WERI-Rb-1 (cell line): ENCODE data around the gene CLNK.

Source experiments
- DNase-seq: peaks from one replicate; pipeline ENCODE4 v3.0.0-alpha.2; 2020
- H3K27ac ChIP-seq: fragments of 250-450 bp; sonication (Bioruptor Pico); 2 replicates; pipeline ENCODE4 v1.5.1; 2020; ENCODE audit warnings: mild to moderate bottlenecking, moderate library complexity
- H3K27me3 ChIP-seq: fragments of 250-450 bp; sonication (Bioruptor Pico); 2 replicates; pipeline ENCODE4 v1.5.1; 2021; ENCODE audit warnings: mild to moderate bottlenecking, low read depth, moderate library complexity; ENCODE audit not compliant: insufficient read depth, severe bottlenecking
- H3K36me3 ChIP-seq: fragments of 250-450 bp; sonication (Bioruptor Pico); 2 replicates; pipeline ENCODE4 v1.5.1; 2020; ENCODE audit warnings: mild to moderate bottlenecking, moderate library complexity
- H3K4me3 ChIP-seq: 2 replicates; pipeline ENCODE4 v1.5.1; 2011; ENCODE audit warnings: low read depth, mild to moderate bottlenecking, control low read depth, low read length
- H3K9me3 ChIP-seq: fragments of 250-450 bp; sonication (Bioruptor Pico); 2 replicates; pipeline ENCODE4 v1.5.1; 2021; ENCODE audit warnings: mild to moderate bottlenecking, moderate library complexity; ENCODE audit not compliant: severe bottlenecking
- TF ChIP-seq, protein P1 (sequence below): IDR thresholded peaks from 2 replicates; pipeline ENCODE4 v1.5.1; 2011; ENCODE audit warnings: low read depth, mild to moderate bottlenecking, control low read depth, inconsistent platforms, low read length

Gene CLNK

DNA sequence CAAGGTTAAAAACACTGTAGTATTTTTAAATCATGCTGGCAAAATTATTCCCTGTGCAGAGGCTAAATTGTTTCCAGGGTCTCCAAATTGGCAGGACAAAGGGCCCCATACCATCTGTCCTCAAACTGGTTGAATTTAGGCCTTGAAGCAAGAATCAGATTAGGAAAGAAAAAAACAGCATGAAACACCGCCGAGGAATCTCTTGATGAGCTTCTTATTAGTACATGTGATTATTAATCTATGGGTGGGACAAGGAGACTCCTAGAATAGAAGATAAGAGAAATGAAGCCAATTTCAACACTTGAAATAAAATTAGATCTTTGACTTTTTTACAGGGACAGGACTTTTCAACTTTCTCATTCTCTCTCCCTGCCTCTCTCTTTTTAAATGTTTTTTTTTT lies 7.1 kb upstream of the CLNK start:
- Histone ChIP-seq H3K9me3 (no peaks in the 10 kb centered on the region), H3K27me3 (no peaks in the 10 kb centered on the region), H3K36me3 (no peaks in the 10 kb centered on the region), H3K4me3 (no peak overlapping the region), H3K27ac (no peak overlapping the region)
- TF ChIP-seq, protein P1, sequence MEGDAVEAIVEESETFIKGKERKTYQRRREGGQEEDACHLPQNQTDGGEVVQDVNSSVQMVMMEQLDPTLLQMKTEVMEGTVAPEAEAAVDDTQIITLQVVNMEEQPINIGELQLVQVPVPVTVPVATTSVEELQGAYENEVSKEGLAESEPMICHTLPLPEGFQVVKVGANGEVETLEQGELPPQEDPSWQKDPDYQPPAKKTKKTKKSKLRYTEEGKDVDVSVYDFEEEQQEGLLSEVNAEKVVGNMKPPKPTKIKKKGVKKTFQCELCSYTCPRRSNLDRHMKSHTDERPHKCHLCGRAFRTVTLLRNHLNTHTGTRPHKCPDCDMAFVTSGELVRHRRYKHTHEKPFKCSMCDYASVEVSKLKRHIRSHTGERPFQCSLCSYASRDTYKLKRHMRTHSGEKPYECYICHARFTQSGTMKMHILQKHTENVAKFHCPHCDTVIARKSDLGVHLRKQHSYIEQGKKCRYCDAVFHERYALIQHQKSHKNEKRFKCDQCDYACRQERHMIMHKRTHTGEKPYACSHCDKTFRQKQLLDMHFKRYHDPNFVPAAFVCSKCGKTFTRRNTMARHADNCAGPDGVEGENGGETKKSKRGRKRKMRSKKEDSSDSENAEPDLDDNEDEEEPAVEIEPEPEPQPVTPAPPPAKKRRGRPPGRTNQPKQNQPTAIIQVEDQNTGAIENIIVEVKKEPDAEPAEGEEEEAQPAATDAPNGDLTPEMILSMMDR = no peak
- no peak for DNase-seq

DNA sequence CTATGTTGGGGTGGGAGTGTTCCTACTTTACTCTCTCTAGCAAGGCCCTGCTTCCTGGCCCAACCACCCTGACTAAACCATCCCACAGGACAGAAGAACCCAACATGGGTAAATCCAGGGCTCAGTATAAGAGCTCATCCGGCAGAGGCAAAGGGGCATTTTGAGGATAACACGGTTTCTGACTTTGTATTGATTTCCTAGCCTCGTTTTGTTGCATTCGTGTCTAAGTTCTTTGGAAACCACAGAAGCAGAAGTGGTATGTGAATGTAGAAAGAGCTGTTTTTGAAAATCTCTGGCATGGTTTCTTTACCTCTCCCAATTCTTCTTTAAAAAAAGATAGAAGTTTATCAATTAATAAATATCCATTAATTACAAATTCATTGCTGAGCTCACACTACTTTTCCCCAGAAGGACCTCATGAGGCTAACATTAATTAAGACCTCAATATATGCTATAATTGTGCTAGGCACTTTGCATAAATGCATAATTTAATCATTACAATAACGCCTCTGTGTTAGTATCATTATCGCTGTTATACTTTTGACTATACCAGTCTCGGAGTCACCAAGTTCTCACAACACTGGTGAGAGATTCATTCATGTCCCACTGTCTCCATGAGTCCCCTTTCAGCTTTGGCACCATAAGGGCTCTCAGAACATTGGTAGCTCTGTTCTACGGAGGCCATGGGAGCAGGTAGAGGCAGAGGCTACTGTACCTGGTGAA lies 5.8 kb upstream of the CLNK start:
- Histone ChIP-seq H3K9me3 (no peaks in the 10 kb centered on the region), H3K27ac (no peak overlapping the region), H3K27me3 (no peaks in the 10 kb centered on the region), H3K4me3 (no peak overlapping the region), H3K36me3 (no peaks in the 10 kb centered on the region)
- TF ChIP-seq, protein P1 = no peak
- no peak for DNase-seq

DNA sequence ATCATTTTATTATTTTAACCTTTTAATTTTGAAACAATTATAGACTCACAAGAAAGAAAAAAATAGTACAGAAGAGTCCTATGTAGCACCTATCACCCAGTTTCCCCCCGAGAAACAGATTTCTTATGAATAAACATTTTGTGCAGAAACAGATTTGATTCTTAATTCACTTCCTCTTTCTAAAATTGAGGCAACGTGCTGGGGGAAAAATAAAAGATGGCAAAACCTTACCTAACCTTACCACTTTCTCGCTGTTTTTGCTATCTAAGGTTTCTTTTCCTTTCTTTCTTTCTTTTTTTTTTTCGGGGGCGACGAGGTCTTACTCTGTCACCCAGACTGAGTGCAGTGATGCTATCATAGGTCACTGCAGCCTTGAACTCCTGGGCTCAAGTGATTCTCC lies 4.3 kb upstream of the CLNK start:
- no peaks in the 10 kb centered on the region for H3K9me3 ChIP-seq
- no peak for DNase-seq

DNA sequence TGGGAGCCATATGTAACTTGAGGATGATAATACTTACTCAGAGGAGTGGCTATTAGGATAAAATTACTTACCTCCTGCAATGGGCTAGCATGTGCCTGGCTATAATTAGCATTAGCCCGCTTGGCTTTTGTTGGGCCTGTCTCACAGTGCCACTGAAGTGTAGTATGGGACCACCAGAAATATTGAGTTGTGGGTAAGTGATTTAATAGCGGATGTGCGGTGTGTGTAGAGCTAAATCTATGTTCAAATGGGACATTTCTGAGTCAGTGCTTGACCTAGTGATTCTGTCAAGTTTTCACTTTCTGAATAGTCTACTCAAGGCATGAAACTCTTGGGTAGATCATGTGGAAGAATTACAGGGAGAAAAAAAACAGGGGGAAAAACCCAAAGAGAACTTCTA lies 3.5 kb upstream of the CLNK start:
- TF ChIP-seq, protein P1 = no peak
- H3K27ac ChIP-seq = no peak overlapping the region
- DNase-seq = no peak
- H3K9me3 ChIP-seq = no peaks in the 10 kb centered on the region
- H3K36me3 ChIP-seq = no peaks in the 10 kb centered on the region
- no peak overlapping the region for H3K4me3 ChIP-seq
- H3K27me3 ChIP-seq = no peaks in the 10 kb centered on the region

More for the DNA sequence above, 4.3 kb upstream of the CLNK start:
- H3K4me3 ChIP-seq = no peak overlapping the region
- no peak overlapping the region for H3K27ac ChIP-seq
- TF ChIP-seq, protein P1 = no peak
- no peaks in the 10 kb centered on the region for H3K36me3 ChIP-seq
- H3K27me3 ChIP-seq = no peaks in the 10 kb centered on the region

DNA sequence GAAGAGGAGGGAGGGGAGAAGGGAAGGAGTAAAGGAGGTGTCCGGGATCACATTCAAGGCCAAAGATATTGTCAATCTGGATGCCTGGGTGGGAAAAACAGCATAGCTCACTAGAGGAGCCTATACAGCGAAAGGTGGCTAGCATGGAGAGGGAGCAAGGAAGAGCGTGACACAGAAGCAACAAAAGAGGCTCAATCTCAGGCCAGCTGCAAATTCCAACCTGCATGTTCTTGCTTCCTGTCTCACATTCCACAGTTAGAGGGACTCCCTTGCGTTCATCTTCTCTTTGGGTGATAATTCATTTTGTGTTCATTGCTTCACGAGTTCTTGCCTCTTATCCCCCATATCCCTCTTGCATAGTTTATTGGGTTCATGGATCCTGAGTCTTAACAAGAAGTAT lies 3.0 kb upstream of the CLNK start:
- no peaks in the 10 kb centered on the region for H3K36me3 ChIP-seq
- TF ChIP-seq, protein P1 = no peak
- no peaks in the 10 kb centered on the region for H3K27me3 ChIP-seq
- no peak for DNase-seq
- H3K9me3 ChIP-seq = no peaks in the 10 kb centered on the region
- H3K27ac ChIP-seq = no peak overlapping the region
- no peak overlapping the region for H3K4me3 ChIP-seq

DNA sequence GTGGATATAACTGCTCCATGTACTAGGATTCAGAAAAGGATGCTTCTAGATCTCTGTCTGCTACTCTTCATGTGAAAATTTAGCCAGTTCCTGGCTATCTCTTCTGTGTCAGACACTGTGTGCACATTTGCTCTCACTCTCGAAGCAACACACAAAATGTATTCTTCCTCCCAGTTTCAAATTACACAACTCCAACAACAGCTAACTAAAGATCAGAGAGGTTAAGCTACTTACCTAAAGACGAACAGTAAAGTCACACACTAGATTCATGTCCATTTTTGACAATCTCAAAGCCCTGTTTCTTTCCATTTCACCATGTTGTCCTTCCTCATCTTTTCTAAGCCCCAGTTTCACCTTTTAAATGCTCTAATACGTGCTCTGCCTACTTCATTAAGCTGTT lies 2.2 kb downstream of the CLNK start:
- TF ChIP-seq, protein P1 = no peak
- no peaks in the 10 kb centered on the region for H3K36me3 ChIP-seq
- H3K9me3 ChIP-seq = no peaks in the 10 kb centered on the region
- no peak overlapping the region for H3K27ac ChIP-seq
- no peak for DNase-seq
- no peak overlapping the region for H3K4me3 ChIP-seq
- no peaks in the 10 kb centered on the region for H3K27me3 ChIP-seq
